Measurements from ENCODE around the gene PDE4D. TPM values are rescaled to one million over a fixed set of nuclear protein-coding genes. Genes with fewer than 3 reads are reported as not detected.

The PDE4D gene
- polyA plus RNA-seq, 1 donor (not counting 4 experiments of a cell fraction or from before 2014, with no cell fraction given) = 3.6 TPM

DNA sequence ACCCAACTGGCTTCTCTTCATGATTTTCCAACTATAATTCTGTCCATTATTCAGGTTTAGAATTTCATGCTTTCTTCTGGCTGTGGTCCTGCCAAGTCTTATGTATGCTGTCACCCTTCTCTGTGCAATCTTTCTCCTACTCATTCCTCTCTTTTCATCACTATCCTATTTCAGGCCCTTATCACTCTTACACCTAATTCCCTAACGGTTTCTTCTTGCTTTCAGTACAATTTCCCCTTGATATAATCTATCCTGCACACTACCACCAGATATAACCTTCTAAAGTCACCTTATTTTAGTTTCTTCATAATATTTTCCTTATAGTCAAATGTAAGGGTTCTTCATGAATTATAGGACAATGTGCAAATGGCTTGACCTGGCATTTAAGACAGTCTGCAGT, 874.4 kb downstream of the PDE4D start:
- no peak for FAIRE-seq
- dilution Hi-C loops (cut with MboI; ENCODE audit: extremely low pct_ligation_motif_present, low sequenced_read_pairs) = no loop called here
- Histone ChIP-seq H4K20me1 (ENCODE audit: control insufficient read depth, extremely low read depth, insufficient read depth, low read length) (no peaks in the 10 kb centered on the region), H3K27me3 (ENCODE audit: control insufficient read depth, extremely low read depth, insufficient read depth, low read length) (no peaks in the 10 kb centered on the region), H3K9me1 (ENCODE audit: control insufficient read depth, extremely low read depth, insufficient read depth, low read length) (no peaks in the 10 kb centered on the region), H3K9ac (ENCODE audit: control insufficient read depth, extremely low read depth, insufficient read depth, low read length) (no peak overlapping the region), H3K4me3 (ENCODE audit: control insufficient read depth in 2 of 3, extremely low read depth in 1 of 3, insufficient read depth in 2 of 3, low read depth in 1 of 3, low read length in 3 of 3) (no peak overlapping the region), H3K79me2 (ENCODE audit: control insufficient read depth, insufficient read depth, low read length) (no peaks in the 10 kb centered on the region), H3K4me1 (ENCODE audit: control insufficient read depth, extremely low read depth, insufficient read depth, low read length) (peaks cover 4% of the 10 kb centered on the region), H3K9me3 (ENCODE audit: control insufficient read depth, low read depth, low read length) (no peaks in the 10 kb centered on the region), H3K36me3 (ENCODE audit: control insufficient read depth in 2 of 2, extremely low read depth in 1 of 2, insufficient read depth in 2 of 2, low read length in 2 of 2) (no peaks in the 10 kb centered on the region), H3K27ac (ENCODE audit: control insufficient read depth, insufficient read depth, low read length) (no peak overlapping the region), H3K4me2 (ENCODE audit: control insufficient read depth, extremely low read depth, insufficient read depth, low read depth, low read length) (no peak overlapping the region), H2AFZ (ENCODE audit: control insufficient read depth, low read length) (no peak overlapping the region)
- TF ChIP-seq EZH2 (IDR thresholded peaks at IDR 0.05; ENCODE audit: low read length) (no peak), CTCF (optimal IDR thresholded peaks at IDR 0.05 in 1 of 3, IDR thresholded peaks at IDR 0.05 in 1 of 3, conservative IDR thresholded peaks at IDR 0.05 in 1 of 3; ENCODE audit: extremely low read depth in 1 of 3, insufficient read depth in 2 of 3, low read length in 3 of 3) (no peak)
- DNase-seq (ENCODE audit: low read depth, low spot score) = no peak

DNA sequence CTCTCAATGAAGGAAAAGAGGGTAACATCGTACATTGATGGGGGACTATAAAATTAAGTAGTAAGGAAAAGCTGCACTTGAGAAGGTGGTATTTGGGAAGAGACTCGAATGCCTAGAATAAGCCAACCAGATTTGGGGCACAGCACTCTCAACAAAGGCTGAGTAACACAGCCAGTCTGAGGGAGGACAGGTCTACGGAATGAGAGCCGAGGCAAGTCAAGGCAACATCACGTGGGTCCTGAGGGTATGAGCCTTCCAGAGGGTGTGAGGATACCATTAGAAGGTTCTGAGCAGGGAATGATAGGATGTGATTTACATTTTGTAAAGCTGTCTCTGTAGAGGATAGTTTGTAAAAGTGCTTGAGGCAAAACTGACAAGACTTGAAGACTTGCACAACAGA, 876.6 kb downstream of the PDE4D start:
- no peaks in the 10 kb centered on the region for H3K9me3 ChIP-seq (ENCODE audit: control insufficient read depth, low read depth, low read length)
- no peaks in the 10 kb centered on the region for H3K36me3 ChIP-seq (ENCODE audit: control insufficient read depth in 2 of 2, extremely low read depth in 1 of 2, insufficient read depth in 2 of 2, low read length in 2 of 2)
- no peaks in the 10 kb centered on the region for H3K9me1 ChIP-seq (ENCODE audit: control insufficient read depth, extremely low read depth, insufficient read depth, low read length)
- dilution Hi-C loops (cut with MboI; ENCODE audit: extremely low pct_ligation_motif_present, low sequenced_read_pairs) = no loop called here
- H3K79me2 ChIP-seq (ENCODE audit: control insufficient read depth, insufficient read depth, low read length) = no peaks in the 10 kb centered on the region
- FAIRE-seq (no peak), DNase-seq (ENCODE audit: low read depth, low spot score) (no peak)
- no peaks in the 10 kb centered on the region for H4K20me1 ChIP-seq (ENCODE audit: control insufficient read depth, extremely low read depth, insufficient read depth, low read length)
- H2AFZ ChIP-seq (ENCODE audit: control insufficient read depth, low read length) = no peak overlapping the region
- H3K27ac ChIP-seq (ENCODE audit: control insufficient read depth, insufficient read depth, low read length) = no peak overlapping the region
- H3K4me1 ChIP-seq (ENCODE audit: control insufficient read depth, extremely low read depth, insufficient read depth, low read length) = peaks cover 4% of the 10 kb centered on the region
- H3K27me3 ChIP-seq (ENCODE audit: control insufficient read depth, extremely low read depth, insufficient read depth, low read length) = no peaks in the 10 kb centered on the region
- no peak overlapping the region for H3K4me3 ChIP-seq (ENCODE audit: control insufficient read depth in 2 of 3, extremely low read depth in 1 of 3, insufficient read depth in 2 of 3, low read depth in 1 of 3, low read length in 3 of 3)
- TF ChIP-seq EZH2 (IDR thresholded peaks at IDR 0.05; ENCODE audit: low read length) (no peak), CTCF (optimal IDR thresholded peaks at IDR 0.05 in 1 of 3, IDR thresholded peaks at IDR 0.05 in 1 of 3, conservative IDR thresholded peaks at IDR 0.05 in 1 of 3; ENCODE audit: extremely low read depth in 1 of 3, insufficient read depth in 2 of 3, low read length in 3 of 3) (no peak)
- H3K9ac ChIP-seq (ENCODE audit: control insufficient read depth, extremely low read depth, insufficient read depth, low read length) = no peak overlapping the region
- H3K4me2 ChIP-seq (ENCODE audit: control insufficient read depth, extremely low read depth, insufficient read depth, low read depth, low read length) = no peak overlapping the region
